Stimulated activated CD4-positive, alpha-beta T cell treated with anti-CD3 and anti-CD28 coated beads, Interleukin-1b, Interleukin-23, amount 100 ng/mL, for 1 hour (primary cell): Measurements from ENCODE around the gene RAB11FIP3.
"Not testable (repeated sequence)": the region's sequence is repeated elsewhere in the genome, so short reads cannot be mapped to it uniquely, and the experiment has no call there.

Source experiments
- DNase-seq, 2 donors: peaks; one replicate each; pipeline ENCODE4 v3.0.0-alpha.2; 2020; ENCODE audit warnings: low read depth in 2 of 2

Gene RAB11FIP3

GRCh38 chr16:391885-392335, 33.5 kb upstream of the RAB11FIP3 start:
- peak in 1 of 2 donors; percentile 42 for DNase-seq

GRCh38 chr16:392450-393030, 32.9 kb upstream of the RAB11FIP3 start:
- no peak for DNase-seq

- DNase-seq = no peak
Observed at GRCh38 chr16:396199-396598, 29.2 kb upstream of the RAB11FIP3 start.

DNA sequence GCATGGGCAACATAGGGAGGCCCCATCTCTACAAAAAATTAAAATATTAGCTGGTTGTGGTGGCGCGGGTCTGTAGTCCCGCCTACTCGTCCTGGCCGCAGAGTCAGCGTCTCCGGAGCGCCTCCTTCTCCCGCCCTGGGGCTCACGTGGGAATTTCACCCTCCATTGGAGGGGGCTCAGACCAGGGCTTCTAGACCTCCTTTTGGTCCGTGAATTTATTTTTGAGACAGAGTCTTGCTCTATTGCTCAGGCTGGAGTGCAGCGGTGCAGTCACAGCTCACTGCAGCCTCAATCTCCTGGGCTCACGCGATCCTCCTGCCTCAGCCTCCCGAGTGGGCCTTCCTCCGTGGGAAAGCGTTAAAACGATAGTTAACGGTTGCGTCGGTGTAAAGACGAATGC, 28.8 kb upstream of the RAB11FIP3 start:
- no peak for DNase-seq

DNA sequence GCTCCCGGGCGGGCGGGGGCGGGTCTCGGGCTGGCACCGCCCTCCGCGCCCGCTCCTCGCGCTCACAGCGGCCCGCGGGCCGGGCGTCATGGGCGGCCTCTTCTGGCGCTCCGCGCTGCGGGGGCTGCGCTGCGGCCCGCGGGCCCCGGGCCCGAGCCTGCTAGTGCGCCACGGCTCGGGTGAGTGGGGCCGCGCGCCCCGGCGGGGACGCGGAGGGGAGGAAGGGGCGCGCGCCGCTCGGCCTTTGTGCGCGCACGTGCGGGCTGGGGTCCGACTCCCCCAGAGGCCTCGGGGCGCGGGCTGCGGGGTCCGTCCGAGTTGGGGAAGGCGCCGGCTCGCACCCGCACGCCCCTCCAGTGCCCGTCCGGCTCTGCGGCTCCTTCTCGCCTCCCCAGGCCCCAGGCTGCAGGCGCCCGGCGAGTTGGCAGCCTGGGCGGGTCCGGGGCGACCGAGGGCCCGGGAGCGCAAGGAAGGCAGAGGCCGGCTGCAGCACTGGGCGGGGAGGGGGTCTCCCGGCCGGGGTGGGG, 28.3 kb upstream of the RAB11FIP3 start, which contains the start of gene NME4:
NME4 (plus strand) TSS at position 65 of the 527 bp plus-strand sequence; CDS start at position 89, 24 bp downstream.
- no peak for DNase-seq

DNA sequence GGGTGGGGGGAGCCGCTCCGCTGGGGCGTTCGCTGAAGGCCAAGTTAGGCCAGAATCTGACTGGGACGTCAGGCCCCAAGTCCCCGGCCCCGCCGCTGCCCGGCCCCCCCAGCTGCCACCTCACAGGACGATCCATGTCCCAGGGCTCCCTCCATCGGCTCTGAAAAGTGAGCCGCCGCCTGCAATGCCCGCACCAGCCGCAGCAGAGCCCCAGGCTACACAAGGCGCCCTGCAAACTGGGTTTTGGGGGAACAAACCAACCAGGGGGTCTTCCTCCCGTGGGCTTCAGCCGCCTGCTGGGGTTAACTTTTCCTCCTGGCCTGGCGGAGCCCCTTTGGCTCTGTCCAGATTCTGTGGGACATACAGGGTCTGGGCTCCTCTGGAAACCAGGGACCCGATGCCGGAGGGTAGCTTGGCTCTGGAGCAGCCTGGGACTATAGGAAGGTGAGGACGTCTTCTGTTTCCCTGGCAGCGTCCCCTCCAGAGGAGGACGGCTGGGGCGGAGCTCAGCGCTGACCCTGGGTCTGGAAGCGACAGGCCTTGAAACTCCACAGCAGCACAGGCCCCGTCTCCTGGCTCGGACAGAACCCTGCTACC, 27.6 kb upstream of the RAB11FIP3 start:
- no peak for DNase-seq

GRCh38 chr16:398561-399339, 26.7 kb upstream of the RAB11FIP3 start:
- no peak for DNase-seq

DNA sequence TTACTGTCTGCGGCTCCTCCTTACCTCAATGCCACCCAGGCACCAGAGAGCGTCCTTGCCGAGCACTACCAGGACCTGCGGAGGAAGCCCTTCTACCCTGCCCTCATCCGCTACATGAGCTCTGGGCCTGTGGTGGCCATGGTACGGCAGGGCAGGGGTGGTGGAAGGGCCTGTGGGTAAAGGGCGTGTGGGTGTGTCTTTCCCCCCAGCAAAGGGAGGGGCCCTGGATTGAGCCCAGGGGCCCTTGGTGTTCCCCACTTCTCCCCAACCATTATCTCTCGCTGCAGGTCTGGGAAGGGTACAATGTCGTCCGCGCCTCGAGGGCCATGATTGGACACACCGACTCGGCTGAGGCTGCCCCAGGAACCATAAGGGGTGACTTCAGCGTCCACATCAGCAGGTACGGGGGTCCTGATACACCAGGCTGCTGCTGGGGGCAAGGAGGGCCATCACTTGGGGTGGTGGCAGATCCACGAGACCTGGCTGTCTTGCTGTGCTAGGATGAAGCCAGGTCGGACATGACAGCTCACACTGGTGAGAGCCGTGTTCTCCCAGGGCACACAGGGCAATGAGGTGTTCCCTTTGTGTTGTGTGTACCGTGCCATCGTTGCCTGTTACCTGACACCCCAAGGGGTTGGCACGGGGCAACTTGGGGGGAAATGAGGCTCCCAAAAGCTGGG, 26.0 kb upstream of the RAB11FIP3 start:
- DNase-seq = no peak

DNA sequence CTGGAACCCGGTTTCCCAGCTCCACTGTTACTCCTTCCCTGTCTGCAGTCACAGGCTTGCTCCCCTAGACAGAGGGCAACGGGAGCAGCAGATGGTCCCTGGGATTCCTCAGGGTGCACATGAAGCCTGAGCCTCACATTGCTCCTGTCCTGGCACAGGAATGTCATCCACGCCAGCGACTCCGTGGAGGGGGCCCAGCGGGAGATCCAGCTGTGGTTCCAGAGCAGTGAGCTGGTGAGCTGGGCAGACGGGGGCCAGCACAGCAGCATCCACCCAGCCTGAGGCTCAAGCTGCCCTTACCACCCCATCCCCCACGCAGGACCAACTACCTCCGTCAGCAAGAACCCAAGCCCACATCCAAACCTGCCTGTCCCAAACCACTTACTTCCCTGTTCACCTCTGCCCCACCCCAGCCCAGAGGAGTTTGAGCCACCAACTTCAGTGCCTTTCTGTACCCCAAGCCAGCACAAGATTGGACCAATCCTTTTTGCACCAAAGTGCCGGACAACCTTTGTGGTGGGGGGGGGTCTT, 25.3 kb upstream of the RAB11FIP3 start:
- no peak for DNase-seq

GRCh38 chr16:401468-402348, 23.7 kb upstream of the RAB11FIP3 start, which contains the start of gene DECR2:
Gene DECR2 (plus strand): TSS chr16:401885. CDS start chr16:401964, 79 bp downstream.
- peak; percentile 98 to 100 for DNase-seq

- DNase-seq = no peak
Observed at GRCh38 chr16:404971-405486, 20.4 kb upstream of the RAB11FIP3 start.

DNA sequence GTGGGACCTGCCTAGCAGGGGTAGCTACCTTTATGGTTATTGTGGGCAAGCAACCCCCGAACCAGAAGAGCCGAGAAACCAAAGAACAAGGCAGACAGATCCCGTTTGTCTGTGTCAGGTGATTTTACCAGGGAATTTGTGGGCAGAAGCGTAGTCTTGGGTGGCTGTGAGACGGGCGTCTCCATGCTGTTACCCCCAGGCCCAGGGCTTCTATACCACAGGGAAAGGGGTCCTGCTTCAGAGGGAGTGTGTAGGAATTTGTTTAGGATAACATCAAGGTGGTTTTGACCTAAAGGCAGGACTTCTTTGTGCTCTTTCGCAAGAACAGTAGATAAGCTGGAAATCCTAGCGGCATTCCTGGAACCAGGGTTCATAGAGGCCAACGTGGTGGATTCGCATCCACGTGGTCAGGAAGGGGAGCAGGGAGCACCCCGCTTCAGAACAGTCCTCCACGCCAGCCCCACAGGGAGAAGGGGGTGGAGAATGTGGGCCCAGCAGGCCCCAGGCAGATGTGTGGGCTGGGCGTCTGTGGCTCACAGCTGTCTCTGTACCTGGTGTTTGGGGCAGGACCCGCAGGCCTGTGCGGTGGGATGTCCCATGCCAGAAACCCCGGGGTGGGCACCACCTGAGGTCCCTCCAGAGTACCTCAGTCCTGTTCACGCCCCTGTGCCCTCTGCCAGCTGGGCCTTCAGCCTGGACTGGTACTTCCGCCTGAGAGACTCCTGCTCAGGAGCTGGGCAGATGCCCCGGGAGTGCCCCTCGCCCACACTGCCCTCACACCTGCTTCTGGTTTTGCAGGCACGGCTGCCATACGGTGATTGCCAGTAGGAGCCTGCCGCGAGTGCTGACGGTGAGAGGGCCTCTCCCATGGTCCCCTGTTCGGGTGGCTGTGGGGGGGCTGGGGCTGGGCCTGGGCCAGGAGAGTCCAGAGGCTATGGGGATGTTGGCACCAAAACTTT, 19.6 kb upstream of the RAB11FIP3 start:
- DNase-seq = no peak

DNA sequence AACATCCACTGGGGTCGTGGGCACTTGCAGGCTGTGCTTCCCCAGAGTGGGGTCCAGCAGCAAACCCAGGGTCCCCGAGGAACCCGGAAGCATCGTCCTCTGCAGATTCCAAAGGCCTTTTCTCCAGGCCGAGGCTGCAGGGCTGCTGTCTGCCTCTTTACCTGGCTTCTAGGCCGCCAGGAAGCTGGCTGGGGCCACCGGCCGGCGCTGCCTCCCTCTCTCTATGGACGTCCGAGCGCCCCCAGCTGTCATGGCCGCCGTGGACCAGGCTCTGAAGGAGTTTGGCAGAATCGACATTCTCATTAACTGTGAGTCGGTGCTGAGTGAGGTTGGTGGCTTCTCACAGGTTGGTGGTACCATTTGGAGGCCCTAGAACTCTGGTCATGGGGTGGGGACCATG, 18.2 kb upstream of the RAB11FIP3 start:
- no peak for DNase-seq

- DNase-seq = no peak
Observed at GRCh38 chr16:410516-411178, 14.8 kb upstream of the RAB11FIP3 start.

- DNase-seq = no peak
Observed at GRCh38 chr16:411576-412265, 13.7 kb upstream of the RAB11FIP3 start.

DNA sequence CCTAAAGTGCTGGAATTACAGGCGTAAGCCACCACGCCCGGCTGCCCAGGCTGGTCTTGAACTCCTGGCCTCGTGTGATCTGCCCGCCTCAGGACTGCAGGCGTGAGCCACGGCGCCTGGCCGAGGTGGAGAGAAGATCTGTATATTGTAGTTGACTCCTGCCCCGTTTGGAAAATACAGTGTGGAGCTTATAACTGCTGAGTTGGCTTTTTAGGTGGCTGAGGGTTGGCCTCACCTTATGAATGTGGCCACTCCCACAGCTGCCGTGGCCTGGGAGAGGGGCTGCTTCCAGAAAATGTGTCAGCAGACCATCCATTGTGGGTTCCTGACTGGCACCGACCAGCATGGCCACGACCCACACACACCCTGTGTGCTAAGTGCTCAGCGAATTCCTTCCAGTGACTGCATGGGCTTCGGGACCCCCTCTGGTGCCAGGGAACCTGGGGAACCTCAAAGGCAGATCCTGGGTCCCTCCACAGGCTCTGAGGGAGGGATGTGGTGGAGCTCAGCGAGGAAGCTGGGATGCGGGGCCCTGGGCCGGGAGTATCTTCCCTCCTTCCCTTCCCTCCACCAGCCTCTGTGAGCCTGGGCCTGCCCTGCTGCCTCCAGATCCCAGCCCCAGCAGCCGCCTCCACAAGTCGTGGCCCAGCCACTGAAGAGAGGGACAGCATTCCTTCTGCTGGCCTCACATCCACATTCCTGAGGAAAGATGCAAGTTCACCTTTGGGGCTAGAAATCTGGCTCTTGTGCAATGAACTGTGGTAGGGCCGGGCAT, 10.9 kb upstream of the RAB11FIP3 start:
- no peak for DNase-seq

GRCh38 chr16:415170-415498, 10.3 kb upstream of the RAB11FIP3 start:
- DNase-seq = not testable (repeated sequence)
